IPS-NIHi11 (cell line): ENCODE results near the gene CANX.
"Not testable (repeated sequence)": the region's sequence is repeated elsewhere in the genome, so short reads cannot be mapped to it uniquely, and the experiment has no call there.

ENCODE experiments used
- DNase-seq: peaks from one replicate; pipeline ENCODE4 v3.0.0; 2012; ENCODE audit warnings: mixed read lengths, low spot score

Gene CANX, protein sequence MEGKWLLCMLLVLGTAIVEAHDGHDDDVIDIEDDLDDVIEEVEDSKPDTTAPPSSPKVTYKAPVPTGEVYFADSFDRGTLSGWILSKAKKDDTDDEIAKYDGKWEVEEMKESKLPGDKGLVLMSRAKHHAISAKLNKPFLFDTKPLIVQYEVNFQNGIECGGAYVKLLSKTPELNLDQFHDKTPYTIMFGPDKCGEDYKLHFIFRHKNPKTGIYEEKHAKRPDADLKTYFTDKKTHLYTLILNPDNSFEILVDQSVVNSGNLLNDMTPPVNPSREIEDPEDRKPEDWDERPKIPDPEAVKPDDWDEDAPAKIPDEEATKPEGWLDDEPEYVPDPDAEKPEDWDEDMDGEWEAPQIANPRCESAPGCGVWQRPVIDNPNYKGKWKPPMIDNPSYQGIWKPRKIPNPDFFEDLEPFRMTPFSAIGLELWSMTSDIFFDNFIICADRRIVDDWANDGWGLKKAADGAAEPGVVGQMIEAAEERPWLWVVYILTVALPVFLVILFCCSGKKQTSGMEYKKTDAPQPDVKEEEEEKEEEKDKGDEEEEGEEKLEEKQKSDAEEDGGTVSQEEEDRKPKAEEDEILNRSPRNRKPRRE

DNA sequence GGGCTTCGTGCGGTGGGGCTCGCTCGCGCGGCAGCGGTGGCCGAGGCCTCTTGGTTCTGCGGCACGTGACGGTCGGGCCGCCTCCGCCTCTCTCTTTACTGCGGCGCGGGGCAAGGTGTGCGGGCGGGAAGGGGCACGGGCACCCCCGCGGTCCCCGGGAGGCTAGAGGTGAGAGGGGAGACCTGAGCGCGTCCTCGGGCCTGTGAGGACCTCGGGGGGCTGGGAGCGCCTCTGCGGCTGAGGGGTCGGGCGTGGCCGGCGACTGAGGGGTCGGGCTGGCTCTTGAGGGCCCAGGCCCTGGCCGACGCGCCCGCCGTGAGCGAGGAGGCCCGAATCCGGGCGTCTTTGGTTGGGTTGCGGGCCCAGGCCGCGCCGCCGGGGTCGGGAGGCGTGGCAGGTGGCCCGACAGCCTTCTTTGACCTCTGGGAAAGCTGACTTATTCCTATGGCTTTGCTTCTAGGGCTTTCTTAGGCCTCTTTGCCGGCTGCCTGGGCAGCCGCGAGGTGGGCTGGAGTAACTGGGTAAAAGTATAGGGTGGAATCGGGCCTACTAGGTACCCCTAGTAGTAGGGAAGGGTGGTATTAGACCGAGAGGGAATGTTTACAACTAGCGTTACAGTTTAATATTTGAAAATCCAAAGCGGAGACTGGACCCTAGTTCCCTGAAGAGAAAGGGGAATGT lies at the start of gene CANX:
TSS of gene CANX (plus strand) at position 33 of the 681 bp plus-strand sequence. CDS start 6,715 bp downstream, outside the sequence.
- no peak for DNase-seq

DNA sequence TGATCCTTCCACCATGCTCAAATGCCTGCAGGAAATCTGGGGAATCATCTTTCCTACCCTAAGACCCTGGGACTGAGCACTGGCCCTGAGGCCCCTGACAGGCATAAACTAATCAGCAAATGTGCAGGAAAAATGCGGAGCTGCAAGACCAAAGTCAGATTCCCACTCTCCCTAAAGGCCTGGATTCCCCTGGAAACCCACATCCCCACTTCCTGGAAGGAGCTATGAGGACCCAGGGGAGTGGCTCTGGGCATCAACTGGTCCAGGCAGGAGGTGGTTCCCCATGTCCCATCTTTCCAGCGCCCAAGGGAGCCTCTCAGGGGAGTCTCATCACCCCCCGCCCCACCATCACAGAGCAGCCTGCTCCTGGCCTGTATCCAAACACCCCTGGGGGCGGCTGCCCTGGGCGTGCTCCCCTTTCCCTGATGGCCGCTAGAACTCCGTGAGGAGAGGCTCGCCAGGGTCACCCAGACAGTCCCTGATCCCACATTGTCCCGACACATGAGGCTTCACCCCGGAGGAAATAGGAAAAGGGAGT lies 49.5 kb upstream of the CANX start:
- DNase-seq: not testable (repeated sequence)

DNA sequence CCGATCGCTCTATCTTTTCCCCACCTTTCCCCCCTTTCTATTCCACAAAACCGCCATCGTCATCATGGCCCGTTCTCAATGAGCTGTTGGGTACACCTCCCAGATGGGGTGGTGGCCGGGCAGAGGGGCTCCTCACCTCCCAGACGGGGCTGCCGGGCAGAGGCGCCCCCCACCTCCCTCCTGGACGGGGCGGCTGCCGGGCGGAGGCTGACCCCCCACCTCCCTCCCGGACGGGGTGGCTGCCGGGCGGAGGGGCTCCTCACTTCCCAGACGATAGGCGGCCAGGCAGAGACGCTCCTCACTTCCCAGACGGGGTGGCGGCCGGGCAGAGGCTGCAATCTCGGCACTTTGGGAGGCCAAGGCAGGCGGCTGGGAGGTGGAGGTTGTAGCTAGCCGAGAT lies 48.5 kb upstream of the CANX start:
- not testable (repeated sequence) for DNase-seq

DNA sequence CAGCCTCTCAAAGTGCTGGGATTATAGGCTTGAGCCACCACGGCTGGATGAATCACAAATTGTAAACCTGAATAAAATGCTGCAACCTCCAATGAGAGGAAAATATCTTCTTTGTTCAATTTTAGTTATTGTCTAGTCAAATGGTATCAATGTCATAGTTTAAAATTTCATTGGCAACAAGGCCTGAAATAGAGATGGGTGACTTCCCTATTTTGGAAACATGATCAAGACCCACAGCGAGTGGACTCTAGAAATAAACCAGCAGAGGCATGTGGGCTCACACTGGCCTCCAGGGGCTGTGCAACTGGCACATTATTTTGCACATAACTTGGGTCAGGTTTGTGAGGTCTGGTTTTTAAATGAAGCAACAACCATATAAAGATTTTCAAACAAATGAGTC lies 45.6 kb upstream of the CANX start:
- DNase-seq: not testable (repeated sequence)

DNA sequence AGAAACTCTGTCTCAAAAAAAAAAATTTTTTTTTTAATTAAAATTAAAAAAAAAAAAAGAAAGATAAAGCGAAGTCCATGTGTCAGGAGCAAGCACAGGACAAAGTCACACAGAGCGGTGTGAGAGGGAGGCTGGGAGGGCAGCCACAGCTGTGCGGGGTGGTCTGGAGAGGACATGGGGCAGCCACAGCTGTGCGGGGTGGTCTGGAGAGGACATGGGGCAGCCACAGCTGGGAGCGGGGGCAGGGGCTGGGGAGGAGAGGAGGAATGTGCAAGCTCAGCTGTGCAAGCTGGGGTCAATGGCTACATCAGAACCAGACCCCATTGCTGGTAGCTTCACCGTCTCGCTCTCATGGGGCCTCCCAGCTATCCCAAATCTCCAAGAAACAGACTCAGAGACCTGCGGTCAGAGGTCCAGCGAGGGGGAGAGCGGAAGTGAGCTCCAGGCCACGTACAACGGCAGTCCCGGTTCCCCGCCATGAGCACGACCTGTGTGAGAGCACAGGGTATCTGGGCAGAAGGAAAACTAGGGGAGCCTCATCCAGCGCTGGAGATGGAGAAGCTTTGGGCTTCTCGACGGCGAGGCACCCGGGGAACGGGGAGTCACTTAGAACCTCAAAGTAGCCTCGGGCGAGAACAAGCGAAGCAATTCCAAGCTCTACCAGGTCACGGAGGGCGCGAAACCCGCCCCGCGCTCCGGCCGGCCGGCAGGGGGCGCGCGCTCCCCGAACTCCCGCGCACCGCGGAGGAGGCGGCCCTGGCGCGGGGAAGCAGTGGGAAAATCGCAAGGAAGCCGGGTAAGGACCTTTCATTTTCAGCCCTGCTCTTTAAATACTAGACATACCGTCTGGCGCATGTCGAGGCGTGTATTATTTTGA lies 41.2 kb upstream of the CANX start:
- not testable (repeated sequence) for DNase-seq

GRCh38 chr5:179658179-179658856 lies 40.4 kb upstream of the CANX start:
- not testable (repeated sequence) for DNase-seq

- DNase-seq: not testable (repeated sequence)
Observed at GRCh38 chr5:179661647-179662046, 37.1 kb upstream of the CANX start.

- DNase-seq: peak; percentile 79
Observed at GRCh38 chr5:179668391-179668790, 30.4 kb upstream of the CANX start.

- DNase-seq: peak; percentile 96
Observed at GRCh38 chr5:179678223-179679013, 20.3 kb upstream of the CANX start.

- DNase-seq: peak; percentile 71
Observed at GRCh38 chr5:179679014-179679674, 19.6 kb upstream of the CANX start.

DNA sequence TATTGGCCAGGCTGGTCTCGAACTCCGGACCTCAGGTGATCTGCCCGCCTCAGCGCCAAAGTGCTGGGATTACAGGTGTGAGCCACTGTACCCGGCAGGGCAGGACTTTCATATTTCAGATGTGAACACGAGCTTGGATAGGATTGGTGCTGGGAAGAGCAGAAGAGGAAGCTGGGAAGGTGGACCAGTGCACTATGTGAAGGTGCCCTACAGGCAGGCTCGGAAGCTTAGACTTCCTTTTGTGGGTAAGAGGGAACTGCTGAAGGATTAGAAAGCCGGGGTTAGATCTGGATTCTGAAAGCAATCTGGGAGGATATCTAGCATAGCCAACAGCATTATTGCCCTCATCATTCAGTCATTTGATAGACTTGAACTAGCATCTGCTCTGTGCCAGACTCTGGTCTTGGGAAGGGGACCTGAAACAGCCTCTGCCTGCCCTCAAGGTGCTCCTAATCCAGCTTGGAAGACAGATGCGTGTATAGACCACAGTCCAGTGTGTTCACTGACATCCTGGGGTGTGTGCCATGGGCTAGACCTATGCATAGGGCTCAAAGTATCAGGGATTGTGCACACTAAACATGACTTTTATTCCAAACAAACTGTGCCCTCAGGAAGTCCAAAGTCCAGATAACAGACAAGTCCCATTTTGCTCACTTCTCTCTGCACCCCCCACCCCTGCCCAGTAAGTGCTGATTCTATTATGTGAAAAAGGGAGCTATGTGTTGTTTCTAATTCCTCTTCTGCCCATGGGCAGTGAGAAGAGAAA lies 18.6 kb upstream of the CANX start:
- no peak for DNase-seq

DNA sequence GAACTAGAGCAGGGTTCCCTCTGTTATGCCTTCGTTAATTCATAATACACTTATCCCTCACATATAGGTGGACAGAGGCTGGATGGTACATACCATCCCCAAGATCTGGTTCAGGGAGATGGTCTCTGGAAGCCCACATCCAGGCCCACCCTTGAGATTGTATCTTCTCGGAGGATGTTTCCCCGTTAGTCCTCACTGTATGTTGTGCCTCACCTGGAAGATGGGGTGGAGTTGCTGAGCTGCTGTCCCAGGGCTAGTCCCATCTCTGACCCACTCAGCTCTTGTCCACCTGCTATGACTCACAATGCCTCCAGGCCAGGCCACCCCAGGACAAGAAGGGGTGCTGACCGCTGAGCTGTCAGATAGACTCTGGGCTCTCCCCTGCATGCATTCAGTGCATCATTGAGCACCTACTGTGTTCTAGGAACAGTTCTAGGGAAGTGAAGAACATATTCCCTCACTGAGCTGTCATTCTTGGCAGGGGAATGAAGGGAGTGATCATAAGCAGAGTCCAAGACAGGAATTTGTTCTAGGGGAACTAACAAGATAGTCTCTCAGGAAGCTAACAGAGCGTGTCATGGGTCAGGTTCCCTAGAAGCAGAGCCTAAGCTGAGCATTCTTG lies 17.9 kb upstream of the CANX start, which contains the start of gene CBY3:
TSS of gene CBY3 (minus strand) at position 255 of the 622 bp plus-strand sequence. CDS start at position 139, 116 bp downstream.
- no peak for DNase-seq

DNA sequence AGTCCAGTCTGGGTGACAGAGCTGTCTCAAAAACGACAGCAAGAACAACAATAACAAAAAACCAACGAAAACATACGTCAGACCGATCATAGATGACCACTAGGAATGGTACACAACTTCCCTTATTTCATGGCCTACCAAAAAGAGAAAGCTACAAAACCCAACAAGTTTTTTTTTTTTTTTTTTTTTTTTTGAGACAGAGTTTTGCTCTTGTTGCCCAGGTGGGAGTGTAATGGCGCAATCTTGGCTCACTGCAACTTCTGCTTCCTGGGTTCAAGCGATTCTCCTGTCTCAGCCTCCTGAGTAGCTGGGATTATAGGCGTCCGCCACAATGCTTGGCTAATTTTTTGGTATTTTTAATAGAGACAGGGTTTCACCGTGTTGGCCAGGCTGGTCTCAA lies 9.6 kb upstream of the CANX start:
- not testable (repeated sequence) for DNase-seq

GRCh38 chr5:179694561-179694960 lies 4.2 kb upstream of the CANX start:
- no peak for DNase-seq

DNA sequence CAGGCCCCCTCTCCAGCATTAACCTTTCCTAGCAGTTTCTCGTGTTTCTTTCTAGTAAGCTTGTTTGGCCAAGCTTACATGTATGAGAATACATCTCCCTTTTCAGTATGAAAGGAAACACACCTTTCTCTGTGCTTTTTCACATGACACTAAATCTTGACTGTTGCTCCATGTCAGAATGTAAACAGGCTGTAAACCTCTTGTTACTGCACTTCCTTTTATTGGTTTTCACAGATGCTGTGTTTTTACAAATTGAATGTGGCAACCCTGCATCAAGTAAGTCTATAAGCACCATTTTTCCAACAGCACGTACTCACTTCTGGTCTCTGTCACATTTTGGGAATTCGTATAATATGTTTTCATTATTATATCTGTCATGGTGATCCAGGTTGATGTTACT lies 2.2 kb upstream of the CANX start:
- DNase-seq: no peak

DNA sequence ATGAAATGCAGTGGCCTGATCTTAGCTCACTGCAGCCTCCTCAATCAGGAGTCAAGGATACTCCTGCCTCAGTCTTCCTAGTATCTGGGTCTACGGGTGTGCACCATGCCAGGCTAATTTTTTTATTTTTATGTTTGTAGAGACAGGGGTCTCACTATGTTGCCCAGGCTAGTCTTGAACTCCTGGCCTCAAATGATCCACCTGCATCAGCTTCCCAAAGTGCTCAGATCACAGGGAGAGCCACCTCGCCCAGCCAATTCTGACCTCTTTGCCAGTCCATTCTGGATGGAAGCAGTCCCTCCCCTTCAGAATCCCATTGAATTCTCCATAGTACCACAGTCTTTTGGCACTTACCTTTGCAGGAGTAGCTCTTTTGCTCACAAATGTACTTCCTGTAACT lies 1.7 kb upstream of the CANX start:
- DNase-seq: no peak

- DNase-seq: not testable (repeated sequence)
Observed at GRCh38 chr5:179697543-179697942, 1.2 kb upstream of the CANX start.
